SIG-M5 (cell line): ENCODE results near the gene MGAT4D.
"Not testable (repeated sequence)": the region's sequence is repeated elsewhere in the genome, so short reads cannot be mapped to it uniquely, and the experiment has no call there.

Source experiments
- DNase-seq: peaks from one replicate; lab custom pipeline; 2025; lab: John Stamatoyannopoulos, UW

MGAT4D gene

GRCh38 chr4:140439644-140440142, 58.4 kb downstream of the MGAT4D start:
- DNase-seq, result no peak

DNA sequence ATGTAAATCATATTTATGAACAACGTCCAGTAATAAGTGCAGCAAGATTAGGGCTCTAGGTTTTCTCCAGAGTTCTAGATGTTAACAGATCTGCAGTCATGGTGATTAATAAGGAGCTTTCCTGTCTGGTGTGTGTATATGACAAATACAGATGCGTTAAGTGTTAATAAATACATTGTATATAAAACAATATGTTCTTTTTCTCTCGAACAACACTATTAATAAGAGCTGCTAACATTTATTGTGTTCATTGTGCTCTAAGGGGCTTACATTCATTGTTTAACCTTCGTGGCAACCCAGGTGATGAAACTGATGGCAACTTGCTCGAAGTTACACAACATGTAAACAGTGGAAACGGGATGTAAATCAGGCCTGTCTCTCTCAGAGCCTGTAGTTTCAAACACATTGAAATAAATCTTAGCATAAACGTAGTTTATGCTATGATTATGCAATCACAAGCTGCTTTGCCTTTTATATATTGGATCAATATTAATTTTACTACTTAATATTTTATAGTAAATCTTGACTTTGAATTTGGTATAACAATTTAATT, 70.1 kb downstream of the MGAT4D start:
- no peak for DNase-seq

DNA sequence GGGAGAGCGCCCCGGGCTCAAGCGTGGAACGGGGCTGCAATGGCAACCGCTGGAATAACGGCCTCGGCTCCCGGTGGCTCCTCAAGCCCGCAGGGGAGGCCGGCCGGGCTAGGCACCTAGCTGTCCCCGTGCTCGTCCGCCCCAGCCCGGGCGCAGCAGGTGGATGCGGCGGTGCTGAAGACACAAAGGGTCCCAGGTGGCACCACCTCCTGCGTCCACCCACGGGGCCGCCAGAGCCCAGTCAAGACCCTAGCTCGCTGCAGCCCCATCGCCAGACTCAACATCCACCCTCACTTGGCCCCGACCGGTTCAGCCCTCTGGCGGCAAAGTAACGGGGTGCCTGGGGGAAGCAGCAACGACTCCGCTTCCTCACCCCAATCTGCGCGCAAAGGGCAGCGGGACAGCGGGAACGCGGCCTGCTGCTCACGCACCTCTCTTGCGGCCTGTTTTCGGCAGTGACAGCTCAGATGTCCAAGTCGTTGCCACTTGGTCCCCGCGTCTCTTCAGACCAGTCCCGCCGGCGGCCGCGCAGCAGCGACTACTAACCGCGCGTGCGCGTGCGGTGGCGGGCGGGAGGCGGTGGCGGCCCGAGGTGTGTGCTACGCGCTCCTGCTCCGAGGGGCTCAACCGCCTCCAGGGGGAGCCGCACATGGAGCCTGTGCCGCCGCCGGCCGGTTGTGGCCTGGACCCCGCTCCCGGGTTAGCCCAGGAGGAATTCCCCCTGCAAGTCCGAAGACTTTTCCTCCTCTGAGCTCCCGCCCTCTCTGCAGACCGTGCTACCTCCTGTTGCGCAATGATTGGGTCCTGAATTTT, 70.8 kb downstream of the MGAT4D start, which contains the start of gene CLGN:
TSS of gene CLGN (minus strand) at position 543 of the 813 bp plus-strand sequence. CDS start 14,570 bp downstream, outside the sequence.
- DNase-seq, result no peak

- no peak for DNase-seq
Measured at GRCh38 chr4:140426610-140427105, 71.4 kb downstream of the MGAT4D start.

- no peak for DNase-seq
Measured at GRCh38 chr4:140423106-140423505, 75.0 kb downstream of the MGAT4D start.

DNA sequence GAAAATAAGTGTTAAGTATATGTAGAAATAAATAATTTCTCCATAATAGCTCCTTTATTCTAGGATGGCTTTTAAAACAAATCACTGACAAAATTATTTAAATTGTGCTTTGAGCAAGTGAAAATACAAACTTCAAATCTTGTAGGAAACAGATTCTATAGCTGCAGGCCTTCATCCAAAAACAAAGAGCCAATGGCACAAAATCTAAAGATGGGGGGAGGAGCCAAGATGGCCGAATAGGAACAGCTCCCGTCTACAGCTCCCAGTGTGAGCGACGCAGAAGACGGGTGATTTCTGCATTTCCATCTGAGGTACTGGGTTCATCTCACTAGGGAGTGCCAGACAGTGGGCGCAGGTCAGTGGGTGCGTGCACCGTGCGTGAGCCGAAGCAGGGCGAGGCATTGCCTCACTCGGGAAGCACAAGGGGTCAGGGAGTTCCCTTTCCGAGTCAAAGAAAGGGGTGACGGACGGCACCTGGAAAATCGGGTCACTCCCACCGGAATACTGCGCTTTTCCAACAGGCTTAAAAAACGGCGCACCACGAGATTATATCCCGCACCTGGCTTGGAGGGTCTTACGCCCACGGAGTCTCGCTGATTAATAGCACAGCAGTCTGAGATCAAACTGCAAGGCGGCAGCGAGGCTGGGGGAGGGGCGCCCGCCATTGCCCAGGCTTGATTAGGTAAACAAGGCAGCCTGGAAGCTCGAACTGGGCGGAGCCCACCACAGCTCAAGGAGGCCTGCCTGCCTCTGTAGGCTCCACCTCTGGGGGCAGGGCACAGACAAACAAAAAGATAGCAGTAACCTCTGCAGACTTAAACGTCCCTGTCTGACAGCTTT, 84.7 kb downstream of the MGAT4D start:
- DNase-seq, result not testable (repeated sequence)

- no peak for DNase-seq
Measured at GRCh38 chr4:140408974-140409373, 89.1 kb downstream of the MGAT4D start.

GRCh38 chr4:140406292-140406691, 91.8 kb downstream of the MGAT4D start:
- no peak for DNase-seq

DNA sequence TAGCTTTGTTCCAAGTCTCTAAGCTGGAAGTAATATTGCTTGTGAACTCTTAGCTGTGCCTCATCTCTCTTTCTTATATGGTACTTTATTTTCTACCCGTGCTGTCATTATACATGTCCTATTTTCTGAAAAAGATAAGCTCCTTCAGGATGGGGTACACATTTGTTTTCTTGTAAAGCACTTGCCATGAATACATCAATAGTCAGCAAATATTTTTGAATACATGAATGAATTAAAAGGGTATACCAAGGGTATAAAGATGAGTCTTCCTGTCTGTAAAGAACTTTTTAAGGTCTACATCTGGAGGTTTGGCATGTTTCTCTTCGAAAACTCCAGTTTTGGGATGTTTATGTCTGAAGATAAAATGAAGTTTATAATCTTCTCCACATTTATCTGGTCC, 98.0 kb downstream of the MGAT4D start:
- no peak for DNase-seq

DNA sequence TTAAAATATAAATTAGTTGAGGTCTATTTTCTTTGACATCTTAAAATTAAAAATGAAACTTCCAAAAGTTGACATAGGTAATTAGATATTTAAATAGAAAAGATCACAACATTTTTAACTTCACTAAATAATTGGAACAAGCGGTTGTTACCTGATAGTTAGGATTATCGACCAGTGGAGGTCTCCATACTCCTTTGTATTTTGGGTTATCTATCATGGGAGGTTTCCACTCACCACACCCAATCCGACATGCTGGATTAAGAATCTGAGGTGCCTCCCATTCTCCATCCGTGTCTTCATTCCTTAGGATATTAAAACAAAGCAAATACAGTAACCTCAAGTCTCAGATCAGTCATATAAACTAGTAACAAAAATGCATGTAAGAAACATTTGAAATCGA, 102.4 kb downstream of the MGAT4D start:
- no peak for DNase-seq
